ENCODE data around the gene SLC26A1. TPM values are rescaled to one million over a fixed set of nuclear protein-coding genes. Genes with fewer than 3 reads are reported as not detected.
A peak's percentile ranks its signal among the peaks of the same experiment; 100 is the strongest.

The SLC26A1 gene, protein sequence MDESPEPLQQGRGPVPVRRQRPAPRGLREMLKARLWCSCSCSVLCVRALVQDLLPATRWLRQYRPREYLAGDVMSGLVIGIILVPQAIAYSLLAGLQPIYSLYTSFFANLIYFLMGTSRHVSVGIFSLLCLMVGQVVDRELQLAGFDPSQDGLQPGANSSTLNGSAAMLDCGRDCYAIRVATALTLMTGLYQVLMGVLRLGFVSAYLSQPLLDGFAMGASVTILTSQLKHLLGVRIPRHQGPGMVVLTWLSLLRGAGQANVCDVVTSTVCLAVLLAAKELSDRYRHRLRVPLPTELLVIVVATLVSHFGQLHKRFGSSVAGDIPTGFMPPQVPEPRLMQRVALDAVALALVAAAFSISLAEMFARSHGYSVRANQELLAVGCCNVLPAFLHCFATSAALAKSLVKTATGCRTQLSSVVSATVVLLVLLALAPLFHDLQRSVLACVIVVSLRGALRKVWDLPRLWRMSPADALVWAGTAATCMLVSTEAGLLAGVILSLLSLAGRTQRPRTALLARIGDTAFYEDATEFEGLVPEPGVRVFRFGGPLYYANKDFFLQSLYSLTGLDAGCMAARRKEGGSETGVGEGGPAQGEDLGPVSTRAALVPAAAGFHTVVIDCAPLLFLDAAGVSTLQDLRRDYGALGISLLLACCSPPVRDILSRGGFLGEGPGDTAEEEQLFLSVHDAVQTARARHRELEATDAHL
- under 1 TPM; 0.35 to 0.39 TPM for total RNA-seq
- polyA plus RNA-seq (ENCODE audit: insufficient read length in 6 of 6): 1 to 10 TPM; 3.4 to 8.6 (median 6.7) TPM
- long read RNA-seq, donor 1, partial matches to known transcripts: 16 of 16 reads
- long read RNA-seq, donor 1, other reads (novel, unspliced or antisense): 0 of 16 reads
- long read RNA-seq, donor 2: 0 reads
- long read RNA-seq, donor 3: 0 reads
- long read RNA-seq, donor 4, partial matches to known transcripts: 0 of 1 reads
- long read RNA-seq, donor 4, other reads (novel, unspliced or antisense): 1 of 1 reads
- long read RNA-seq, donor 5: 0 reads
- long read RNA-seq, donor 6: 0 reads
- long read RNA-seq, donor 7: 0 reads
- long read RNA-seq, donor 8, partial matches to known transcripts: 11 of 16 reads
- long read RNA-seq, donor 8, other reads (novel, unspliced or antisense): 5 of 16 reads
- long read RNA-seq, donor 9: 0 reads
- long read RNA-seq, donor 10: 0 reads
- long read RNA-seq, donor 11: 0 reads
- long read RNA-seq, donor 12: 0 reads

DNA sequence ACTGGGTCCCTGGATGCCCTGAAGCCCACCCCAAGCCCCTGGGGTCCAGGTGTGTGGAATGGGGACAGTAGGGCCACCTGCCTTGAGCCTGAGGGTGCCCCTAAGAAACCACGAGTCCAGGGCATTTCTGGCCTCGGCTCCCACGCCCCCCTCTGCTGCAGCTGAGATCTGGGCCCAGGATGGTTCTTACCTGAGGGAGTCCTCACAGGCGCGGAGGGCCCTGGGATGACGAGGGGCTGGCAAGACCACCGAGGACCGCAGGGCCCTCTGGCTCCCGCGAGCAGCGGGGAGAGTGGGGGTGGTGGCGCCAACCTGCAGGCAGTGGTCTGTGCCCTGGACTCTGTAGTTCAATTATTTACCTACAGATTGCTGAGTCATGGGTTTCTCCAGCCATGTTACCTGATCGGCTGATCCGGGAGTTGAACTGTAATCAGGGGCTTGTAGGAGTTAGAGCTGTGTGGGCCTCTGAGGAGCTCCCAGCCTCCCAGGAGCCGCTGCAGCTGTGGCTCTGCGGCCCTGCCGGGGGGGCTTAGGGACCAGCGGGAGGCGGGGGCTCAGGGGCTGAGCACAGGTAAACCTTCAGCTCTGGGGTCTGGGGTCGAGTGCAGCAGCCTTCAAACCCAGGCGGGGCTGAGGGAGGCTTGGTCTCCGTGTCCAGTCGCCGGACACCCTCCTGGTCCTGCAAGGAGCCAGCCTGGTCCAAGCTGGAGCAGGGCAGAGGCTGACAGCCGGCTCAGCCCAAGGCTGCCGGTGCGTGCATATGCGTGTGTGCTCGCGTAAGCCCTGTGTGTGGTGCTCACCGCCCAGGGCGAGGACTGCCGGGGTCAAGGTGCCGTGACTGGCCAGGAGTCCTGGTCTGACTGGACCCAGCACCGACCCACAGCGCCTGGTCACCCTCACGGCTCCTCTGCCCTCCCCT is at the start of gene SLC26A1:
SLC26A1 (minus strand) TSS at position 294 of the 919 bp plus-strand sequence. CDS start 1,701 bp downstream, outside the sequence.
- Histone ChIP-seq H3K36me3 (peaks cover 0 to 30% of the 10 kb centered on the region in 2 donors), H3K4me3 (no peak within 1 kb of the TSS), H3K27ac (peak within 1 kb of the TSS; percentile 70 to 83), H3K4me1 (peaks cover 8 to 13% of the 10 kb centered on the region in 2 donors), H3K27me3 (peaks cover 19 to 35% of the 10 kb centered on the region in 2 donors), H3K9me3 (no peaks in the 10 kb centered on the region)
- no peak for ATAC-seq
- DNase-seq: peak in 1 of 4 donors; percentile 78
- intact Hi-C loops (cut with DNase I): no loop called here
- TF ChIP-seq, protein P1, sequence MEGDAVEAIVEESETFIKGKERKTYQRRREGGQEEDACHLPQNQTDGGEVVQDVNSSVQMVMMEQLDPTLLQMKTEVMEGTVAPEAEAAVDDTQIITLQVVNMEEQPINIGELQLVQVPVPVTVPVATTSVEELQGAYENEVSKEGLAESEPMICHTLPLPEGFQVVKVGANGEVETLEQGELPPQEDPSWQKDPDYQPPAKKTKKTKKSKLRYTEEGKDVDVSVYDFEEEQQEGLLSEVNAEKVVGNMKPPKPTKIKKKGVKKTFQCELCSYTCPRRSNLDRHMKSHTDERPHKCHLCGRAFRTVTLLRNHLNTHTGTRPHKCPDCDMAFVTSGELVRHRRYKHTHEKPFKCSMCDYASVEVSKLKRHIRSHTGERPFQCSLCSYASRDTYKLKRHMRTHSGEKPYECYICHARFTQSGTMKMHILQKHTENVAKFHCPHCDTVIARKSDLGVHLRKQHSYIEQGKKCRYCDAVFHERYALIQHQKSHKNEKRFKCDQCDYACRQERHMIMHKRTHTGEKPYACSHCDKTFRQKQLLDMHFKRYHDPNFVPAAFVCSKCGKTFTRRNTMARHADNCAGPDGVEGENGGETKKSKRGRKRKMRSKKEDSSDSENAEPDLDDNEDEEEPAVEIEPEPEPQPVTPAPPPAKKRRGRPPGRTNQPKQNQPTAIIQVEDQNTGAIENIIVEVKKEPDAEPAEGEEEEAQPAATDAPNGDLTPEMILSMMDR (IDR thresholded peaks at IDR 0.05): no peak

DNA sequence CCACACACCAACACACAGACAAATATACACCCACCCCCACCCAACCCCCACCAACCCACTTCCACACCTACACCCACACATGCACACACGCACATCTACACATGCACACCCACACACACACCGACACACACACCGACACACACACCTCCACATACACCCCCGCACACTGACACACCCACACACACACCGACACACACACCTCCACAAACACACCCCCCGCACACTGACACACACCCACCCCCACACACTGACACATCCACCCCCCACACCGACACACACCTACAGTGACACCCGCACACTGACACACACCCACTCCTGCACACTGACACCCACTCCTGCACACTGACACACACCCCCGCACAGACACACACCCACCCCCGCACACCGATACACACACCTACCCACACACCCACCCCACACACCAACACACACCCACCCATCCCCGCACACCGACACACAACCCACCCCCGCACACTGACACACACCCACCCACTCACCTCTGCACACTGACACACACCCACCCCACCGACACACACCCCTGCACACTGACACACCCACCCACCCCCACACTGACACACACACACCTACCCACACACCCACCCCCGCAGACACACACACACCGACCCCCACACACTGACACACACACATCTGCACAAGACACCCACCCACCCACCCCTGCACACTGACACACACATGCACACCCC is 49.3 kb upstream of the SLC26A1 start:
- DNase-seq (peak in 1 of 4 donors; percentile 47), ATAC-seq (no peak)
- Histone ChIP-seq H3K9me3 (no peaks in the 10 kb centered on the region), H3K27ac (no peak overlapping the region), H3K27me3 (peaks cover 0 to 67% of the 10 kb centered on the region in 2 donors), H3K36me3 (no peaks in the 10 kb centered on the region), H3K4me1 (peaks cover 26 to 29% of the 10 kb centered on the region in 2 donors), H3K4me3 (no peak overlapping the region)
- intact Hi-C loops (cut with DNase I): no loop called here
- TF ChIP-seq, protein P1 (IDR thresholded peaks at IDR 0.05): no peak

DNA sequence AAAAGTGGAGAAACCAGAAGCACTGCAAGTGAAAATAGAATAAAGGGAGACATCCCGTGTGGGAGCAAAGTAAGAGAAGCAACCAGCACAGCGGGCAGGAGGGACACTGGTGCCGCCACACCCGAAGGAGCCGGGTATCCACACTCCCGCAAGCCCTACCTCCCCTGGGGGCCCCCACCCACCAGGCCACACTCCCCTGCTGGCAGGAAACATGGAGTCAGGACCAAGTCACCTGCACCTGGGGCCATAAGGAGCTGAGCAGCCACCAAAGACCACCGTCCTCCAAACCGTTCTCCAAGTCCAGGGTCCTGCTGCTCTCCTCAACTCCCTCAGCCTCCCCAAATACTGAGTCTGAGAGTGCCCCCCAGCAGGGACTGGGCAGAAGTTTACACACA is 48.7 kb upstream of the SLC26A1 start:
- Histone ChIP-seq H3K4me1 (peaks cover 20 to 24% of the 10 kb centered on the region in 2 donors), H3K27ac (no peak overlapping the region), H3K4me3 (no peak overlapping the region), H3K9me3 (no peaks in the 10 kb centered on the region), H3K27me3 (peaks cover 0 to 65% of the 10 kb centered on the region in 2 donors), H3K36me3 (no peaks in the 10 kb centered on the region)
- TF ChIP-seq, protein P1 (IDR thresholded peaks at IDR 0.05): no peak
- peak in 1 of 4 donors; percentile 68 for DNase-seq
- intact Hi-C loops (cut with DNase I): no loop called here
- no peak for ATAC-seq
